HepG2 (cell line): Measurements from ENCODE around the gene ZFYVE27. TPM values are rescaled to one million over a fixed set of nuclear protein-coding genes. Genes with fewer than 3 reads are reported as not detected.

Experiments used
- FOXA3 ChIP-seq: IDR thresholded peaks from 2 replicates; pipeline ENCODE4 v1.6.1; 2016; ENCODE audit warnings: missing genetic modification reagents, missing compliant biosample characterization
- KLF16 ChIP-seq, 2 experiments: sonication (generic) in 1 of 2; formaldehyde crosslinking in 1 of 2; IDR thresholded peaks; 2 replicates each; pipeline versions ENCODE4 v1.6.1 to v1.8.0; 2016 to 2023; ENCODE audit warnings: missing genetic modification reagents in 2 of 2, missing compliant biosample characterization in 1 of 2
- MTA1 ChIP-seq: sonication (generic); formaldehyde crosslinking; IDR thresholded peaks from 2 replicates; pipeline ENCODE4 v1.4.0; 2020; ENCODE audit warnings: missing genetic modification reagents, mild to moderate bottlenecking, borderline replicate concordance
- NFKB2 ChIP-seq: sonication (generic); formaldehyde crosslinking; IDR thresholded peaks from 2 replicates; pipeline ENCODE4 v1.4.0; 2020; ENCODE audit warnings: missing genetic modification reagents, borderline replicate concordance
- PHF5A ChIP-seq: IDR thresholded peaks from one replicate; pipeline ENCODE4 v1.6.1; 2018; ENCODE audit warnings: low read depth, missing genetic modification reagents; ENCODE audit not compliant: unreplicated experiment
- SAP130 ChIP-seq: IDR thresholded peaks from 2 replicates; pipeline ENCODE4 v1.6.1; 2016; ENCODE audit warnings: low read depth
- SKI ChIP-seq: fragments of 450-650 bp; IDR thresholded peaks from one replicate; pipeline ENCODE4 v1.6.1; 2018; ENCODE audit warnings: mild to moderate bottlenecking; ENCODE audit not compliant: partially characterized antibody
- ZBTB42 ChIP-seq: sonication (generic); formaldehyde crosslinking; IDR thresholded peaks from 2 replicates; pipeline ENCODE4 v1.5.0; 2020; ENCODE audit warnings: mild to moderate bottlenecking, missing genetic modification reagents
- ZKSCAN1 ChIP-seq: fragments of 150-350 bp; IDR thresholded peaks from 2 replicates; pipeline ENCODE4 v1.6.1; 2014; ENCODE audit warnings: low read length
- ZNF20 ChIP-seq: sonication (generic); formaldehyde crosslinking; IDR thresholded peaks from 2 replicates; pipeline ENCODE4 v1.4.0; 2020; ENCODE audit warnings: mild to moderate bottlenecking, moderate library complexity, missing genetic modification reagents
- ZNF264 ChIP-seq: sonication (generic); formaldehyde crosslinking; IDR thresholded peaks from 2 replicates; pipeline ENCODE4 v1.4.0; 2020; ENCODE audit warnings: missing genetic modification reagents
- ZNF598 ChIP-seq: sonication (generic); formaldehyde crosslinking; IDR thresholded peaks from 2 replicates; pipeline ENCODE4 v1.5.1; 2020; ENCODE audit warnings: mild to moderate bottlenecking, missing genetic modification reagents, borderline replicate concordance
- ZSCAN25 ChIP-seq: sonication (generic); formaldehyde crosslinking; IDR thresholded peaks from 2 replicates; pipeline ENCODE4 v1.8.0; 2022; ENCODE audit warnings: mild to moderate bottlenecking, missing genetic modification reagents
- polyA plus RNA-seq, 8 experiments: library from polyadenylated mRNA; depleted of rRNA in 3 of 8; stranded (reverse) in 7 of 8; unstranded in 1 of 8; fragments of >200 nt; fragmentation: Illumina TruSeq in 4 of 8; extraction: Trizol in 4 of 8; gene quantifications; 2 replicates each; pipeline versions ENCODE4 v1.2.1 to v1.2.3, GENCODE V29; 2011 to 2016; ENCODE audit warnings: low read depth in 4 of 8, missing spikeins in 1 of 8, mixed read lengths in 1 of 8; ENCODE audit not compliant: insufficient read depth in 1 of 8
- total RNA-seq, 5 experiments: library from RNA; depleted of rRNA; stranded (reverse); fragments of >200 nt; fragmentation: Illumina TruSeq; extraction: Trizol; gene quantifications; 2 replicates each; pipeline ENCODE4 v1.2.3, GENCODE V29; 2016; ENCODE audit warnings: low read depth in 1 of 5
- TF ChIP-seq, protein P1 (sequence below): sonication (generic); formaldehyde crosslinking; IDR thresholded peaks from 2 replicates; pipeline ENCODE4 v1.4.0; 2020; ENCODE audit warnings: low read depth, mild to moderate bottlenecking, missing genetic modification reagents
- TF ChIP-seq, protein P2 (sequence below): sonication (generic); formaldehyde crosslinking; IDR thresholded peaks from 2 replicates; pipeline ENCODE4 v1.4.0; 2020; ENCODE audit warnings: mild to moderate bottlenecking, low read depth, missing genetic modification reagents
- TF ChIP-seq, protein P3 (sequence below): IDR thresholded peaks from 2 replicates; pipeline ENCODE4 v1.6.1; 2016; ENCODE audit warnings: low read depth
- TF ChIP-seq, protein P4 (sequence below): sonication (generic); formaldehyde crosslinking; IDR thresholded peaks from 2 replicates; pipeline ENCODE4 v1.9.0; 2022; ENCODE audit warnings: low read depth, missing genetic modification reagents
- TF ChIP-seq, protein P5 (sequence below): sonication (generic); formaldehyde crosslinking; IDR thresholded peaks from 2 replicates; pipeline ENCODE4 v1.4.0; 2020; ENCODE audit warnings: mild to moderate bottlenecking, missing genetic modification reagents

The ZFYVE27 gene
- total and polyA plus RNA-seq, 2 of the 13 experiments (the other 11 are each of a cell fraction or from before 2014, with no cell fraction given): 19.7 to 20.5 TPM

DNA sequence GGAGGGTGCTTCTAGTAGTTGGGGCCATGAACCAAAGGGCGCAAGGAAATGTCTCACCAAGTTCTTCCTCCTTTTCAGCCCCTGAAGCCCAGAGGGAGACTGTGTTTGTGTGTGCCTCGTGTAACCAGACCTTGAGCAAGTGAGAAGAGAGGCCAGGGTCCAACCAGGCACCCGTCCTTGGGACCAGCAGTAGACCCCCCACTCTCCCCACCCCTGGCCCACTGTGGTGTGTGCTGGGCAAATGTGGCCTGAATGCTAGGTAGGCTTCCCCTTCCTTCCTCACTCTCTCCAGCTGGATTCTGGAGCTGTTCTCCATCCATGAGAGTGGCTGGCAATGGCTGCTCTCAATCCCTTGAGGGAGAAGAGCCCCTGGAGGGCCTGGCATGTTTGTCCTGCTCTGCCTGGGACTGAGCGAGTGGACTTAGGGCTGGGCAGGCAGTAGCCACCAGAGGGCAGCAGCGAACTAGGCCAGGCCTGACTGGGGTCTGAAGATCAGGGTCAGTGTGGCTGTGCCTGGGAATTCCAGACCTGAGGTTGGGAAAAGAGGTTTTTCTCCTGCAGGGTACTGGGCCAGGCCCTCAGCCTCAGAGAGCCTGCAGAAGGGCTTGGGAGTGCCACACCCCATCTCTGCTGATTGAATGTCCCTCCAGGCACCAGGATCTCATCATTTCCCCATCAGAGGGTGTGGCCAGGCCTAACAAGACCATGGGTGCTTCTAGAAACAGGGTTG lies 22.4 kb downstream of the ZFYVE27 start (continued):
- TF ChIP-seq, protein P1, sequence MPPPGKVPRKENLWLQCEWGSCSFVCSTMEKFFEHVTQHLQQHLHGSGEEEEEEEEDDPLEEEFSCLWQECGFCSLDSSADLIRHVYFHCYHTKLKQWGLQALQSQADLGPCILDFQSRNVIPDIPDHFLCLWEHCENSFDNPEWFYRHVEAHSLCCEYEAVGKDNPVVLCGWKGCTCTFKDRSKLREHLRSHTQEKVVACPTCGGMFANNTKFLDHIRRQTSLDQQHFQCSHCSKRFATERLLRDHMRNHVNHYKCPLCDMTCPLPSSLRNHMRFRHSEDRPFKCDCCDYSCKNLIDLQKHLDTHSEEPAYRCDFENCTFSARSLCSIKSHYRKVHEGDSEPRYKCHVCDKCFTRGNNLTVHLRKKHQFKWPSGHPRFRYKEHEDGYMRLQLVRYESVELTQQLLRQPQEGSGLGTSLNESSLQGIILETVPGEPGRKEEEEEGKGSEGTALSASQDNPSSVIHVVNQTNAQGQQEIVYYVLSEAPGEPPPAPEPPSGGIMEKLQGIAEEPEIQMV (CRISPR knock-in tag): peak; percentile 50; the same call in 1 of the 2 replicates
- TF ChIP-seq ZNF20 (CRISPR knock-in tag) (no peak), ZBTB42 (no peak), SAP130 (CRISPR knock-in tag) (peak; percentile 44; the same call in 1 of the 2 replicates), MTA1 (CRISPR knock-in tag) (peak; percentile 74; the same call in 1 of the 2 replicates), ZKSCAN1 (no peak), NFKB2 (CRISPR knock-in tag) (no peak), ZSCAN25 (CRISPR knock-in tag) (no peak), FOXA3 (CRISPR knock-in tag) (0 out of 2 replicates have a peak, but pooled peaks have one; percentile 22), ZNF598 (CRISPR knock-in tag) (0 out of 2 replicates have a peak, but pooled peaks have one; percentile 48), PHF5A (no peak), KLF16 (CRISPR knock-in tag; IDR thresholded peaks at IDR 0.05) (peak in 1 of 2 experiments; percentile 56; a peak in 1 of 4 replicates), SKI (peak; percentile 48), ZNF264 (CRISPR knock-in tag) (no peak)
- TF ChIP-seq, protein P2, sequence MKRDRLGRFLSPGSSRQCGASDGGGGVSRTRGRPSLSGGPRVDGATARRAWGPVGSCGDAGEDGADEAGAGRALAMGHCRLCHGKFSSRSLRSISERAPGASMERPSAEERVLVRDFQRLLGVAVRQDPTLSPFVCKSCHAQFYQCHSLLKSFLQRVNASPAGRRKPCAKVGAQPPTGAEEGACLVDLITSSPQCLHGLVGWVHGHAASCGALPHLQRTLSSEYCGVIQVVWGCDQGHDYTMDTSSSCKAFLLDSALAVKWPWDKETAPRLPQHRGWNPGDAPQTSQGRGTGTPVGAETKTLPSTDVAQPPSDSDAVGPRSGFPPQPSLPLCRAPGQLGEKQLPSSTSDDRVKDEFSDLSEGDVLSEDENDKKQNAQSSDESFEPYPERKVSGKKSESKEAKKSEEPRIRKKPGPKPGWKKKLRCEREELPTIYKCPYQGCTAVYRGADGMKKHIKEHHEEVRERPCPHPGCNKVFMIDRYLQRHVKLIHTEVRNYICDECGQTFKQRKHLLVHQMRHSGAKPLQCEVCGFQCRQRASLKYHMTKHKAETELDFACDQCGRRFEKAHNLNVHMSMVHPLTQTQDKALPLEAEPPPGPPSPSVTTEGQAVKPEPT: 0 out of 2 replicates have a peak, but pooled peaks have one; percentile 56
- TF ChIP-seq, protein P3, sequence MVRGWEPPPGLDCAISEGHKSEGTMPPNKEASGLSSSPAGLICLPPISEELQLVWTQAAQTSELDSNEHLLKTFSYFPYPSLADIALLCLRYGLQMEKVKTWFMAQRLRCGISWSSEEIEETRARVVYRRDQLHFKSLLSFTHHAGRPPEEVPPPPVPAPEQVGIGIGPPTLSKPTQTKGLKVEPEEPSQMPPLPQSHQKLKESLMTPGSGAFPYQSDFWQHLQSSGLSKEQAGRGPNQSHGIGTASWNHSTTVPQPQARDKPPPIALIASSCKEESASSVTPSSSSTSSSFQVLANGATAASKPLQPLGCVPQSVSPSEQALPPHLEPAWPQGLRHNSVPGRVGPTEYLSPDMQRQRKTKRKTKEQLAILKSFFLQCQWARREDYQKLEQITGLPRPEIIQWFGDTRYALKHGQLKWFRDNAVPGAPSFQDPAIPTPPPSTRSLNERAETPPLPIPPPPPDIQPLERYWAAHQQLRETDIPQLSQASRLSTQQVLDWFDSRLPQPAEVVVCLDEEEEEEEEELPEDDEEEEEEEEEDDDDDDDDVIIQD (CRISPR knock-in tag): 0 out of 2 replicates have a peak, but pooled peaks have one; percentile 39
- TF ChIP-seq, protein P4, sequence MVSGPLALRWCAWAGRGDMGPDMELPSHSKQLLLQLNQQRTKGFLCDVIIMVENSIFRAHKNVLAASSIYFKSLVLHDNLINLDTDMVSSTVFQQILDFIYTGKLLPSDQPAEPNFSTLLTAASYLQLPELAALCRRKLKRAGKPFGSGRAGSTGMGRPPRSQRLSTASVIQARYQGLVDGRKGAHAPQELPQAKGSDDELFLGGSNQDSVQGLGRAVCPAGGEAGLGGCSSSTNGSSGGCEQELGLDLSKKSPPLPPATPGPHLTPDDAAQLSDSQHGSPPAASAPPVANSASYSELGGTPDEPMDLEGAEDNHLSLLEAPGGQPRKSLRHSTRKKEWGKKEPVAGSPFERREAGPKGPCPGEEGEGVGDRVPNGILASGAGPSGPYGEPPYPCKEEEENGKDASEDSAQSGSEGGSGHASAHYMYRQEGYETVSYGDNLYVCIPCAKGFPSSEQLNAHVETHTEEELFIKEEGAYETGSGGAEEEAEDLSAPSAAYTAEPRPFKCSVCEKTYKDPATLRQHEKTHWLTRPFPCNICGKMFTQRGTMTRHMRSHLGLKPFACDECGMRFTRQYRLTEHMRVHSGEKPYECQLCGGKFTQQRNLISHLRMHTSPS: no peak
- TF ChIP-seq, protein P5, sequence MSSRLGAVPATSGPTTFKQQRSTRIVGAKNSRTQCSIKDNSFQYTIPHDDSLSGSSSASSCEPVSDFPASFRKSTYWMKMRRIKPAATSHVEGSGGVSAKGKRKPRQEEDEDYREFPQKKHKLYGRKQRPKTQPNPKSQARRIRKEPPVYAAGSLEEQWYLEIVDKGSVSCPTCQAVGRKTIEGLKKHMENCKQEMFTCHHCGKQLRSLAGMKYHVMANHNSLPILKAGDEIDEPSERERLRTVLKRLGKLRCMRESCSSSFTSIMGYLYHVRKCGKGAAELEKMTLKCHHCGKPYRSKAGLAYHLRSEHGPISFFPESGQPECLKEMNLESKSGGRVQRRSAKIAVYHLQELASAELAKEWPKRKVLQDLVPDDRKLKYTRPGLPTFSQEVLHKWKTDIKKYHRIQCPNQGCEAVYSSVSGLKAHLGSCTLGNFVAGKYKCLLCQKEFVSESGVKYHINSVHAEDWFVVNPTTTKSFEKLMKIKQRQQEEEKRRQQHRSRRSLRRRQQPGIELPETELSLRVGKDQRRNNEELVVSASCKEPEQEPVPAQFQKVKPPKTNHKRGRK (CRISPR knock-in tag): no peak
